Naive B cell (primary cell): ENCODE measurements around the gene DENND2C. TPM values are rescaled to one million over a fixed set of nuclear protein-coding genes. Genes with fewer than 3 reads are reported as not detected.
A peak's percentile ranks its signal among the peaks of the same experiment; 100 is the strongest.

ENCODE experiments used
- ATAC-seq, 2 donors: fragments of 150-1000 bp; cut with Tn5 transposase; 2 replicates each; pipeline ENCODE4 v1.10.0; 2021; ENCODE audit warnings: low read depth in 2 of 2, mild to moderate bottlenecking in 2 of 2, moderate library complexity in 2 of 2
- DNase-seq: peaks from one replicate; pipeline ENCODE4 v3.0.0; 2022
- H3K27ac Mint-ChIP-seq, 6 donors: one replicate each; pipeline ENCODE4 v1.8.0; 2020 to 2022; ENCODE audit warnings: mild to moderate bottlenecking in 6 of 6, mixed read lengths in 6 of 6, moderate library complexity in 5 of 6, inconsistent platforms in 2 of 6
- H3K27me3 Mint-ChIP-seq, 3 donors: one replicate each; pipeline ENCODE4 v1.8.0; 2021 to 2022; ENCODE audit warnings: mixed read lengths in 3 of 3, mild to moderate bottlenecking in 1 of 3
- H3K36me3 Mint-ChIP-seq, 2 donors: one replicate each; pipeline ENCODE4 v1.8.0; 2020 to 2022; ENCODE audit warnings: mixed read lengths in 2 of 2, inconsistent platforms in 1 of 2, mild to moderate bottlenecking in 1 of 2
- H3K4me1 Mint-ChIP-seq, 3 donors: one replicate each; pipeline ENCODE4 v1.8.0; 2020 to 2022; ENCODE audit warnings: mixed read lengths in 3 of 3, inconsistent platforms in 1 of 3, mild to moderate bottlenecking in 1 of 3, moderate library complexity in 1 of 3
- H3K4me3 Mint-ChIP-seq, 8 donors: one replicate each; pipeline ENCODE4 v1.8.0; 2020 to 2022; ENCODE audit warnings: mild to moderate bottlenecking in 8 of 8, mixed read lengths in 8 of 8, moderate library complexity in 8 of 8, inconsistent platforms in 2 of 8
- H3K9me3 Mint-ChIP-seq, 7 donors: one replicate each; pipeline ENCODE4 v1.8.0; 2020 to 2022; ENCODE audit warnings: mixed read lengths in 7 of 7, mild to moderate bottlenecking in 5 of 7, inconsistent platforms in 2 of 7, moderate library complexity in 1 of 7
- polyA plus RNA-seq, 6 donors: library from polyadenylated mRNA; unstranded; fragments of 300-500 nt; fragmentation: Illumina TruSeq; gene quantifications; one replicate each; pipeline ENCODE4 v1.2.3, GENCODE V29; 2021; ENCODE audit warnings: low read depth in 6 of 6

The DENND2C gene
- polyA plus RNA-seq, 6 donors from 2014 or later, result 0.13 to 1.8 (median 0.57) TPM; not detected in 1

- ATAC-seq (peak; percentile 95 to 96), DNase-seq (peak; percentile 80)
- Mint-ChIP-seq H3K4me1 (peaks cover 0 to 10% (median 9%) of the 10 kb centered on the region in 3 donors), H3K27me3 (peaks cover 23 to 45% (median 35%) of the 10 kb centered on the region in 3 donors), H3K36me3 (peaks cover 0 to 4% of the 10 kb centered on the region in 2 donors), H3K9me3 (no peaks in the 10 kb centered on the region), H3K27ac (peak overlapping the region in 5 of 6 donors; percentile 24 to 93 (median 79)), H3K4me3 (peak overlapping the region; percentile 89 to 98 (median 96))
Measured at GRCh38 chr1:114670083-114671010, 498 bp upstream of the DENND2C start.

GRCh38 chr1:114668784-114669561 is 876 bp downstream of the DENND2C start:
- peaks cover 0 to 10% (median 9%) of the 10 kb centered on the region in 3 donors for H3K4me1 Mint-ChIP-seq
- H3K36me3 Mint-ChIP-seq, result peaks cover 0 to 4% of the 10 kb centered on the region in 2 donors
- peak overlapping the region; percentile 89 to 98 (median 96) for H3K4me3 Mint-ChIP-seq
- ATAC-seq (no peak), DNase-seq (no peak)
- H3K9me3 Mint-ChIP-seq, result no peaks in the 10 kb centered on the region
- peaks cover 21 to 35% (median 23%) of the 10 kb centered on the region in 3 donors for H3K27me3 Mint-ChIP-seq
- peak overlapping the region in 3 of 6 donors; percentile 13 to 26 (median 24) for H3K27ac Mint-ChIP-seq

- Mint-ChIP-seq H3K27me3 (peaks cover 20 to 34% (median 20%) of the 10 kb centered on the region in 3 donors), H3K4me1 (peaks cover 0 to 10% (median 9%) of the 10 kb centered on the region in 3 donors), H3K36me3 (peaks cover 0 to 4% of the 10 kb centered on the region in 2 donors), H3K4me3 (peak overlapping the region in 2 of 8 donors; percentile 90 to 98), H3K27ac (no peak overlapping the region), H3K9me3 (no peaks in the 10 kb centered on the region)
- ATAC-seq (no peak), DNase-seq (no peak)
Measured at GRCh38 chr1:114668373-114668772, 1.5 kb downstream of the DENND2C start.

GRCh38 chr1:114666954-114667353 is 2.9 kb downstream of the DENND2C start:
- no peak for ATAC-seq
- peaks cover 0 to 4% of the 10 kb centered on the region in 2 donors for H3K36me3 Mint-ChIP-seq
- H3K27me3 Mint-ChIP-seq, result peaks cover 16 to 32% (median 20%) of the 10 kb centered on the region in 3 donors
- H3K4me1 Mint-ChIP-seq, result peaks cover 0 to 10% (median 9%) of the 10 kb centered on the region in 3 donors
- H3K9me3 Mint-ChIP-seq, result no peaks in the 10 kb centered on the region
- no peak overlapping the region for H3K4me3 Mint-ChIP-seq
- peak overlapping the region in 1 of 6 donors; percentile 65 for H3K27ac Mint-ChIP-seq
- DNase-seq, result no peak

GRCh38 chr1:114660238-114660637 is 9.6 kb downstream of the DENND2C start:
- DNase-seq (no peak), ATAC-seq (no peak)
- Mint-ChIP-seq H3K4me3 (no peak overlapping the region), H3K4me1 (no peaks in the 10 kb centered on the region), H3K9me3 (no peaks in the 10 kb centered on the region), H3K36me3 (no peaks in the 10 kb centered on the region), H3K27me3 (peaks cover 15 to 27% (median 18%) of the 10 kb centered on the region in 3 donors), H3K27ac (no peak overlapping the region)

DNA sequence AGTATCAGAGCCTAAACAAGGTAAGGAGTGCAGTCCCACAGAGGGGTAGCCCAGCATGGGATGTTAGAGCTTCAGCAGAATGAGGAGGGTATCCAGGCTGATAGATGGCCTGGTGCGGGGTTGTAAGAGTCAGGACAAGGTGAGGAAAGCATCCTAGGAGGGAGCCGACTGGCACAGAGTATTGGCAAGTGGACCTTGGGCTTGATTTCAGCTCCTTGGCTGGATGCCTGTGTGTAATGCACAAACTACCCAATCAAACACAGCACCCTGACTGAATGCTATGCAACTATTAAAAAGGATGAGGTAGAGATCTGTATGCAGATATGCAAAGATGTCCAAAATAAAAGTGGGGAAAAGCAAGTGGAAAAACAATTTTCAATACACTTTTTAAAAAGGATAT is 18.0 kb downstream of the DENND2C start:
- ATAC-seq, result no peak
- Mint-ChIP-seq H3K36me3 (no peaks in the 10 kb centered on the region), H3K9me3 (no peaks in the 10 kb centered on the region), H3K4me3 (no peak overlapping the region), H3K27me3 (peaks cover 0 to 5% (median 5%) of the 10 kb centered on the region in 3 donors), H3K27ac (no peak overlapping the region), H3K4me1 (no peaks in the 10 kb centered on the region)
- DNase-seq, result no peak

- no peaks in the 10 kb centered on the region for H3K36me3 Mint-ChIP-seq
- H3K27ac Mint-ChIP-seq, result no peak overlapping the region
- H3K9me3 Mint-ChIP-seq, result no peaks in the 10 kb centered on the region
- peaks cover 0 to 6% (median 5%) of the 10 kb centered on the region in 3 donors for H3K27me3 Mint-ChIP-seq
- no peak for DNase-seq
- H3K4me3 Mint-ChIP-seq, result no peak overlapping the region
- H3K4me1 Mint-ChIP-seq, result no peaks in the 10 kb centered on the region
- no peak for ATAC-seq
Measured at GRCh38 chr1:114648503-114648902, 21.3 kb downstream of the DENND2C start.

DNA sequence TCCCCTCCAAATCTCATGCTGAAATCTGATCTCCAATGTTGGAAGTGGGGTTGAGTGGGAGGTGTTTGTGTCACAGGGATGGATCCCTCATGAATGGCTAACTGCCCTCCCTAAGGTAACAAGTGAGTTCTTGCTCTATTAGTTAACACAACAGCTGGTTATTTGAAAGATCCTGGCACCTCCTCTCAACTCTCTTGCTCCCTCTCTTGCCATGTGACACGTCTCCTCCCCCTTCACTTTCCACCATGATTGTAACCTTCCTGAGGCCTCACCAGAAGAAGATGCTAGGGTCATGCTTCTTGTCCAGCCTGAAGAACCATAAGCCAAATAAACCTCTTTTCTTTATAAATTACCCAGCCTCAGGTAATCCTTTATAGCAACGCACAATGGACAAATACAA is 28.5 kb downstream of the DENND2C start:
- Mint-ChIP-seq H3K4me1 (no peaks in the 10 kb centered on the region), H3K36me3 (no peaks in the 10 kb centered on the region), H3K27ac (no peak overlapping the region), H3K9me3 (no peaks in the 10 kb centered on the region), H3K4me3 (no peak overlapping the region), H3K27me3 (peaks cover 0 to 16% (median 15%) of the 10 kb centered on the region in 3 donors)
- ATAC-seq (no peak), DNase-seq (no peak)

GRCh38 chr1:114638910-114639309 is 30.9 kb downstream of the DENND2C start:
- H3K36me3 Mint-ChIP-seq, result no peaks in the 10 kb centered on the region
- ATAC-seq (no peak), DNase-seq (no peak)
- H3K27ac Mint-ChIP-seq, result no peak overlapping the region
- no peaks in the 10 kb centered on the region for H3K4me1 Mint-ChIP-seq
- peaks cover 0 to 20% (median 19%) of the 10 kb centered on the region in 3 donors for H3K27me3 Mint-ChIP-seq
- H3K9me3 Mint-ChIP-seq, result no peaks in the 10 kb centered on the region
- H3K4me3 Mint-ChIP-seq, result no peak overlapping the region

DNA sequence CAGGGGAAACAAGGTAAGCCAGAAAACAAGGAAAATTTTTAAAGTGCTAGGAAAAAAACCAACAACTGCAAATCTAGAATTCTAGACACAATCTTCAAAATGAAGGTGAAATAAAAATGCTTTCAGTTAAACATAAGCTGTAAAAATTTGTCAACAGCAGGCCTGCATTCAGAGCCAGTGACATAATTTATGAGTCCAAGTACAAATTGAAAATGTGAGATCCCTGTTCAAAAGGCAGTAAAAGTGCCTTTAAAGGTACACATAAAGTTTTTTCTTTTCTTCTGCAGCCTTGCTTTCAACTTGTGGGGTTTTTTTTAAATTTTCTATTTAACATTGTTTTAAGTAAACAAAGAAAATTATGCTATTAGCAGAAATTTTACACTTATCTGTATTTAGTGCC is 37.4 kb downstream of the DENND2C start:
- Mint-ChIP-seq H3K36me3 (peaks cover 5 to 13% of the 10 kb centered on the region in 2 donors), H3K4me3 (no peak overlapping the region), H3K27me3 (peaks cover 17 to 47% (median 28%) of the 10 kb centered on the region in 3 donors), H3K4me1 (no peaks in the 10 kb centered on the region), H3K9me3 (peaks cover 0 to 25% (median 11%) of the 10 kb centered on the region in 7 donors), H3K27ac (no peak overlapping the region)
- ATAC-seq, result no peak
- no peak for DNase-seq

DNA sequence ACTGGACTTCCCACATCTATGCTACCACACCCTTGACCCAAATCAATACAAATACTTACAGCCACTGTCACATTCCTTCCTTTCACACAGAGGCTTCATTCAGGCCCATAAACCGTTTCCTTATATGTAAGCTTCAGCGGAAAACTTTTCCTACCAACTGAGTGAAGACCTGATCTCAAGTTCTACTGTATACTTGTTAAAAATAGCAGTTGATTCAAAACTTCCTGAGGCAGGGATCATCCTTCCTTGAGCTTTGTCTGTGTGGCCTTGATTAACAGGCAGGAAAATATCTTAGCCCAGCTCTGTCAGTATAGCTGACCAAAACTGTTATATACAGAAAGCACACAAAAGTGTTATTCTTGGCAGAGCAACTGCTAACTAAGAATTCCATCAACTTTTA is 42.7 kb downstream of the DENND2C start:
- no peak overlapping the region for H3K27ac Mint-ChIP-seq
- H3K9me3 Mint-ChIP-seq, result peaks cover 0 to 18% (median 9%) of the 10 kb centered on the region in 7 donors
- no peaks in the 10 kb centered on the region for H3K4me1 Mint-ChIP-seq
- no peak overlapping the region for H3K4me3 Mint-ChIP-seq
- peaks cover 19 to 53% (median 27%) of the 10 kb centered on the region in 3 donors for H3K27me3 Mint-ChIP-seq
- DNase-seq, result no peak
- H3K36me3 Mint-ChIP-seq, result peaks cover 4 to 13% of the 10 kb centered on the region in 2 donors
- ATAC-seq, result no peak

GRCh38 chr1:114623364-114623763 is 46.5 kb downstream of the DENND2C start:
- no peaks in the 10 kb centered on the region for H3K9me3 Mint-ChIP-seq
- no peak overlapping the region for H3K4me3 Mint-ChIP-seq

DNA sequence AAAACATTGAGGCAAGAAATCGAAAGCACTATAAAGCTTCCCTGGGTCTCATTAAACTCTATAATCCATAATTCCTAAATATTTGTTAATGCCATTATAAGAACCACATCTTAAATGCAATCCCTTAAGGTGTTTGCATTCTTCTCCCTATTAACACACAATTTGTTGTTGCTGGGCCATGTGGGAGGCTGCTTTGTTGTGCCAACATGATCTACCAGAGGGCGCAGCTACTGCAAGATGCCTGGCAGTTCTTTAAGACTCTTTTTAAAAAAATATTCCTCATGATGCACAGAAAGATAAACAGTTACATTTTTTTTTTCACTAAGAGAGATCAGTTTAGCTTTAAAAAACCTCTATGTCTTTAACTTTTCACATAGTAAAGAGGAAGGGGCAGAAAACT is 49.4 kb downstream of the DENND2C start:
- no peak overlapping the region for H3K27ac Mint-ChIP-seq
- H3K27me3 Mint-ChIP-seq, result peaks cover 8 to 29% (median 14%) of the 10 kb centered on the region in 3 donors
- H3K4me3 Mint-ChIP-seq, result no peak overlapping the region
- DNase-seq, result no peak
- H3K4me1 Mint-ChIP-seq, result no peaks in the 10 kb centered on the region
- peaks cover 0 to 2% (median 0%) of the 10 kb centered on the region in 7 donors for H3K9me3 Mint-ChIP-seq
- H3K36me3 Mint-ChIP-seq, result peaks cover 0 to under 1% of the 10 kb centered on the region in 2 donors
- no peak for ATAC-seq

More at GRCh38 chr1:114623364-114623763, 46.5 kb downstream of the DENND2C start:
- peaks cover 0 to under 1% of the 10 kb centered on the region in 2 donors for H3K36me3 Mint-ChIP-seq
- ATAC-seq (no peak), DNase-seq (no peak)
- H3K4me1 Mint-ChIP-seq, result no peaks in the 10 kb centered on the region
- H3K27me3 Mint-ChIP-seq, result peaks cover 15 to 43% (median 21%) of the 10 kb centered on the region in 3 donors
- H3K27ac Mint-ChIP-seq, result no peak overlapping the region
